IPS-15b (cell line): ENCODE data around the gene PEAK1.

ENCODE experiments used
- H3K27me3 ChIP-seq: one replicate; pipeline ENCODE4 v1.6.1; 2013; ENCODE audit warnings: low read length; ENCODE audit not compliant: control insufficient read depth, insufficient read depth
- H3K36me3 ChIP-seq: one replicate; pipeline ENCODE4 v1.6.1; 2013; ENCODE audit warnings: low read length; ENCODE audit not compliant: control insufficient read depth, insufficient read depth
- H3K4me1 ChIP-seq: one replicate; pipeline ENCODE4 v1.6.1; 2013; ENCODE audit warnings: mild to moderate bottlenecking, low read length; ENCODE audit not compliant: control insufficient read depth, insufficient read depth
- H3K4me3 ChIP-seq: one replicate; pipeline ENCODE4 v1.5.1; 2013; ENCODE audit warnings: low read depth, low read length
- H3K9ac ChIP-seq: one replicate; pipeline ENCODE4 v1.6.1; 2013; ENCODE audit warnings: low read depth, mild to moderate bottlenecking, low read length
- H3K9me3 ChIP-seq: one replicate; pipeline ENCODE4 v1.6.1; 2013; ENCODE audit warnings: mild to moderate bottlenecking, low read length; ENCODE audit not compliant: control insufficient read depth, insufficient read depth

The PEAK1 gene

DNA sequence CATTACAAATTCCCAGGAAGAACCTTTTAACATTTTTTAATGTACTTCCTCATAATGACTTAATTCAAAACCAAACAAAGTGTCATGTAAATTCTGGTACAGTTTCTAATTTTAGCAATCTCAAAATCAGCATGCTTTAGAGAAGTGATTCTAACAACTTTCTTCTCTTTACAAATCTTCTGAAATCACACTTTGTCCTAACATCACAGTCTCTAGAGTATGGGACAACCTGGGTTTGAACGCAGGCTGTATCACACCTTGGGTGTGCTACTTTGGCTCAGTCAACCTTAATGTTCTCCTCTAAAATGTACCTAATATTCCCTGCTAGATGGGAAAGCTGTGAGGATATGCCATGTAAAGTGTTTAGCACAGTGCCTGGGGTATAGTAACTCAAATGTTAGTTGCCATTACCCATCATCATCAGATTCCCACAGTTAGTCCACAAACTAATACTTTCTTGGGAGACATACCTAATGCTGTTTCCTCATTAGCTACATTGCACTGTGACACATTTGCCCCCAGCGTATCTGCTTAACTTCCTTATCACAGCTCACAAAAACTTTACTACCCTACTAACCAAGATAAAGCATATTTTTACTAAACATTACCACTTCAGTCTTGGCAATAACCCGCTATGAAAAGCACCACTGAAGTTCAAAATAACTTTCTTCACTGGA lies 352.1 kb downstream of the PEAK1 start:
- H3K4me3 ChIP-seq = no peak overlapping the region
- no peaks in the 10 kb centered on the region for H3K9me3 ChIP-seq
- H3K36me3 ChIP-seq = no peaks in the 10 kb centered on the region
- peaks cover 21% of the 10 kb centered on the region for H3K4me1 ChIP-seq
- no peak overlapping the region for H3K9ac ChIP-seq
- H3K27me3 ChIP-seq = peaks cover 6% of the 10 kb centered on the region

DNA sequence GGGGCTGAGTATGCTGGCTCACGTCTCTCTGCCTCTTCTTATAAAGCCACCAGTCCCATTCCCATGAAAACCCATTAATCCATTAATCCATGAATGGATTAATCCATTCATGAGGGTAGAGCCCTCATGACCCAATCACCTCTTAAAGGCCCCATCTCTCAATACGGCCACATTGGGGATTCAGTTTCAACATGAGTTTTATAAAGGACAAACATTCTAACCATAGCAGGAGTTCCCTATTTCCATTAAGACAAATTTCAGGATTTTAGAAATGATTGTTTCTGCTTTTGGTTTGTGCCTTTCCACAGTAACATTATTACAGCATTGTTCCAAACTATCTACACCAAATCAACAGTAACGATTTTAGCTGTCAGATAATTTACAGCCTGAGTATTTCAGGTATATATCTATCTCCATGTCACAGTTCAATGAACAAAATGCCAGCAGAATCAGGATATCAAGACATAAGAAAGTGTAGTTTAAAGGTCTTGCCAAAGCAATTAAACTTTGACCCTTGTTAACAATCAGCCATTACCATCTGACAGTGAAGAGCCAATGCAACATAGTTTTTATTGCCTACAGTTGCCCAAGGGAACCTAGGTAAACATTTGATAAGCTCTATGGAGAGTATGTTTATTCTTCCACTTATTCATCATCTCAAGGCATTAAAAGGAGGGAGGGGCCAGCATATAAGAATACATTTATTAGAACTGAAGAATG lies 352.8 kb downstream of the PEAK1 start:
- H3K4me1 ChIP-seq = peaks cover 21% of the 10 kb centered on the region
- H3K4me3 ChIP-seq = no peak overlapping the region
- no peaks in the 10 kb centered on the region for H3K9me3 ChIP-seq
- H3K9ac ChIP-seq = no peak overlapping the region
- peaks cover 4% of the 10 kb centered on the region for H3K27me3 ChIP-seq
- no peaks in the 10 kb centered on the region for H3K36me3 ChIP-seq

DNA sequence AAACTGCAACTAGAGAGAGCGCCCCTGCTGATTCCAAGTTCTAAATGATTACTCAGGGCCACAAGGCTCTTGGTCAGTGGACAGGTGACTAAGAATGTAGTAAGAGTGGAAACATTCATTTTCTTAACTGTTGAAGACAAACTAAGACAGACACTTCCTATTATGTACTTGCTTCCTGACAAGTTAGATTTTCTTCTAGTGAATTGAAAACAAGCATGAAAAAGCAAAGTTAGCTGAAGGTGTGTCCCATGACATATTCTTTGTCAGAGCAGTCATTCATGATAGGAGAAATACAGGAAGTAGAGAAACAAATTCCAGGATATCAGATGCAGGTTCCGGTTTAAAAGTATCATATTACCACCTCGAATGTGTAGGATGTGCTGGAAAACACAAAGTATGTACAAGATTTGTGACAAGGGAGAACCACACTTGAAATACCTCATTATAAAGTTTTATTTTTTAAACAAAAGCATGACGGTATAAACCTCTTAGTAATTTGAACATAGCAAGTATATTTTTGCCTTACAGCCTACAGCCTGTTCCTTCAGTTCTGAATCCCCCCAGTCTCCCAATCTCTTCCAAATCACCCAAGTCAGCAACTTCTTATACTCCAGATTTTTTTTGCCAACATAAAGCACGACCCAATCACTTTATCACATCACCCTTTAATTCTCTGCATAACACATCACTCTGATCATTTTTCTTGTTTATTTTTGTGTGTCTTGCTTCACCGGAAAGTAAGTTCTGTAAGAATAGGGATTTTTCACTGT lies 355.2 kb downstream of the PEAK1 start:
- Histone ChIP-seq H3K9ac (no peak overlapping the region), H3K9me3 (no peaks in the 10 kb centered on the region), H3K36me3 (no peaks in the 10 kb centered on the region), H3K4me1 (peaks cover 15% of the 10 kb centered on the region), H3K27me3 (peaks cover under 1% of the 10 kb centered on the region), H3K4me3 (no peak overlapping the region)

DNA sequence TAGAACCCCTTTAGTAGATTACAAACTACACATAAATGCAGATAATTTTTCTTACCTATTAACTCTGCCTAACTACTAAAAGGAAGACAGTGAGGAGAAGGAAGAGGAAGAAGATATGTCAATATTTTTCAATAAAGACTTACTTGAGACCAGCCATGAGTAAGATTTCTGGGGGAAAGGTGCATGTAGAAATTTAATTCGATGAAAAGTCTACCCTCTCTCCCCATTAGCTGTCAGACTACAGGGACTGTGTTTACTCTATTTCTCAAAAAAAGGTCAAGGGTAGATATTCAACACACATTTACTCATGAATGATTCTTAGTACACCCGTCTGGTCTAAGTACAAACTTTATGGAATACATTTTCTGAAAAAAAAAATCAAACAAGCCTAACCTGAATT lies 355.8 kb downstream of the PEAK1 start:
- Histone ChIP-seq H3K9me3 (no peaks in the 10 kb centered on the region), H3K4me1 (peaks cover 13% of the 10 kb centered on the region)

DNA sequence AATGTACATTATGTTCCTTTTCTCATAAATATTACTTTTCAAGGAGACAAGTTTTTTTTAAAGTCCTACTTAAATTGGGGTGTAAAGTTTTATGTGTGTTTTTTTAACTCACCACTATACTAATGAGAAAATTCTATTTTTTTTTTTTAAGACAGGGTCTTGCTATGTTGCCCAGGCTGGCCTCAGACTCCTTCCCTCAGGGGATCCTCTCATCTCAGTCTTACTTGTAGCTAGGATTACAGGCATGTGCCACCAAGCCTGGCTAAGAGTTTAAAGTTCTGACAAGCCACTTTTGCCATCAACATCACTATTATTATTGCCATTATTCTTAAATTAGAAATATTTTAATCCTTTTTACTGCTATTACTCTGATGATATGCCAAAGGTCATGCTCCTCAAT lies 356.7 kb downstream of the PEAK1 start:
- Histone ChIP-seq H3K4me1 (peaks cover 13% of the 10 kb centered on the region), H3K27me3 (no peaks in the 10 kb centered on the region), H3K4me3 (no peak overlapping the region), H3K36me3 (no peaks in the 10 kb centered on the region), H3K9ac (no peak overlapping the region), H3K9me3 (no peaks in the 10 kb centered on the region)

More for the DNA sequence above, 355.8 kb downstream of the PEAK1 start:
- H3K36me3 ChIP-seq = no peaks in the 10 kb centered on the region
- no peak overlapping the region for H3K4me3 ChIP-seq
- H3K9ac ChIP-seq = no peak overlapping the region
- no peaks in the 10 kb centered on the region for H3K27me3 ChIP-seq

DNA sequence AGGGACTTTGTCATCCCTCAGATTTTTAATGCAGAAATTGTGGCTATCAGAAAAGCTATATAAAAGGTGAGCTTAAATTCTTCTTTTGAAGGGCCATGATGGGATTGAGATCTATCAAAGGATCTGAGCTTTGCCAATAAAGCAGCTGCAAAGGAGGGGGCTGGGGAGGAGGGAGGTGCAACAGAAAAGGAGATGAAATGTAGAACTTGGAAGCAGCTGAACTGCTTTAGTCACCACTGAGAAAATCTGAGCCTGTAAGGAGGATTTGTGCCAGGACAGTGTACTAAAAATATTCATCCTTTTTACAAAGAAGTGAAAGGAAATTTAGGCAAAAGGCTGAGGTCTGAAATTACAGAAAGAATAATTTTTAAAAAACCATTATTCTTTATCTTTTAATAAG lies 359.4 kb downstream of the PEAK1 start:
- H3K27me3 ChIP-seq = no peaks in the 10 kb centered on the region
- H3K9me3 ChIP-seq = no peaks in the 10 kb centered on the region
- no peak overlapping the region for H3K4me3 ChIP-seq
- H3K9ac ChIP-seq = no peak overlapping the region
- peaks cover 20% of the 10 kb centered on the region for H3K4me1 ChIP-seq
- no peaks in the 10 kb centered on the region for H3K36me3 ChIP-seq

DNA sequence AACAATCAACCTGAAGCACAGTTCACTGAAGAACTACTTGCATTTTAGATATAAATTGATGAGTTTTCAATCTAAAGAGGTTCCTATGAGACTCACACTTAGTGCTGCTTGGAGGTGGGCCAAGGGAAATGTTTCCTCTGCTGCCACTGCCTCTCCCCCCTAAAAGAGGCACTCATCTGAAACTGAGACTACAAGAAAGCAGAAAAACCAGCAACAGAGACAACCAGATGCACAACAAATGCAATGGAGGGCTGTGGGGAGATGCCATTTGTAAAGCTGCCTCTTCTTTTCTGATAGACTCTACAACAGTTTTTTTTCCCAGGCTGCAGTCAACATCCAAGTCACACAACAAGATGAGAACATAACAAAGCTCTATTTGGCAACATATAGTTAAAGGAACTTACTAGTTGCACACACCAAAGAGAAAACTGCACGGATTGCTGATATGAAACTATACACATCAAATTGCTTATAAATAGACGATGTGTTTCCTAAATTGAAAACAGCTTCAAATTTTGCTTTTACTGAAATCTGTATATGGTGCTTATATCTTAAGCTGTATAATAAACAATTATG lies 360.0 kb downstream of the PEAK1 start:
- no peak overlapping the region for H3K9ac ChIP-seq

DNA sequence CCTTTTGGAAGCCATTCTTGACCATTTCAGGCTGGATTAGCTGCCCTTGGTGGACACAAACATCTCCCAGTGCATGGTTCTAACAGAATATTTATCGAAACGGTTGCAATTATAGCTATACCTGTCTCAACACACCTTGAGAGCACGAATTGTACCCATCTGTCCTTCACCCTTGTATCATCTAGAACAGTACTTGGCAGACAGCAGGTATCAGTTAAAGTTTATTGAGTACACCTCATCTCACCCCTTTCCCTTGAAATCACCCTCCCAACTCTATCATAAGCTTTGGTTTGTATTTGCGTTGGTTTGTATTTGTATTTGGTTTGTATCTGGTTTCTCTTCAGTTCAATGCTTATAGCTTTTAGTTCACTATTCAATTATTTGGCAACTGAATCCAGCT lies 361.4 kb downstream of the PEAK1 start:
- Histone ChIP-seq H3K9ac (no peak overlapping the region), H3K4me1 (peaks cover 8% of the 10 kb centered on the region), H3K27me3 (no peaks in the 10 kb centered on the region)

More for the DNA sequence above, 360.0 kb downstream of the PEAK1 start:
- H3K36me3 ChIP-seq = no peaks in the 10 kb centered on the region
- no peak overlapping the region for H3K4me3 ChIP-seq
- peaks cover 20% of the 10 kb centered on the region for H3K4me1 ChIP-seq
- H3K27me3 ChIP-seq = no peaks in the 10 kb centered on the region
- H3K9me3 ChIP-seq = no peaks in the 10 kb centered on the region

DNA sequence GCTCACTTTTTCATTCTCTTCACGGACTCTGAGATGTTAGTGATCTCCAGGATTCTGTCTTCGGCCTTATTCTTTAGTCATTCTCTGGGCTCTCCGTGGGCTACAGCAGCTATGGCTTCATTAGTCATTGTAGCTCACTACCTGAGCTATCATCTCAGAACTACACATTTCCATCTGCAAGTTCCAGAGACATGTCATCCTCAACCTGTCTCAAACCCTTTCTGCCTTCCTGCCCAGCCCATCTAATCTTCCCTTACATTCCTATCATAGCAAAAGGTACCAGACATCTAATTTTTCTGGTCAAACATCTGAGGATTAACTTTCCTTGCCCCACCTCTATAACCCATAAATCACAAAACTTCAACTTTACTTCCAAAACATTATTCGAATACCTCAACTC lies 362.2 kb downstream of the PEAK1 start:
- H3K4me1 ChIP-seq = peaks cover 10% of the 10 kb centered on the region
- H3K9me3 ChIP-seq = no peaks in the 10 kb centered on the region
- H3K4me3 ChIP-seq = no peak overlapping the region
- H3K27me3 ChIP-seq = no peaks in the 10 kb centered on the region
- H3K9ac ChIP-seq = no peak overlapping the region
- no peaks in the 10 kb centered on the region for H3K36me3 ChIP-seq

More for the DNA sequence above, 361.4 kb downstream of the PEAK1 start:
- no peaks in the 10 kb centered on the region for H3K9me3 ChIP-seq
- no peaks in the 10 kb centered on the region for H3K36me3 ChIP-seq
- H3K4me3 ChIP-seq = no peak overlapping the region

DNA sequence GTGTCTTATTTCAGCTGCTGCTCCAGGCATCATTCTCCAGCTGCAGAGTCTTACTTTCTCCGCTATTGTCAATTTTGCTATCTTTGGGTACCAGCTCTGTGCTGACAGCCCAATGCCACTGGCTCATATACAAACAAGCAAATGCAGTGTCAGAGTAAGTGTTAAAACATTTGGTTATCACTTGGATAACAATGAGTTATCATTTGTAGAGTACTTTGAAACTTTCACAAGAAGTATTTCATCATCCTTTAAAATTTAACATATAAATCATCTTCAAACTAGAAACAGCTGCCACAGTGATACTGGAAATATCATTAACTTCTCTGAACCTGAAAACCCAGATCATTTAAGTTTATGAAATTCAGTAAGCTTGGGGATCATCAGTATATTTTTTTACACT lies 362.8 kb downstream of the PEAK1 start:
- H3K9ac ChIP-seq = no peak overlapping the region
- H3K4me3 ChIP-seq = no peak overlapping the region
- H3K4me1 ChIP-seq = peaks cover 10% of the 10 kb centered on the region
- H3K9me3 ChIP-seq = no peaks in the 10 kb centered on the region
- H3K27me3 ChIP-seq = no peaks in the 10 kb centered on the region
- no peaks in the 10 kb centered on the region for H3K36me3 ChIP-seq

DNA sequence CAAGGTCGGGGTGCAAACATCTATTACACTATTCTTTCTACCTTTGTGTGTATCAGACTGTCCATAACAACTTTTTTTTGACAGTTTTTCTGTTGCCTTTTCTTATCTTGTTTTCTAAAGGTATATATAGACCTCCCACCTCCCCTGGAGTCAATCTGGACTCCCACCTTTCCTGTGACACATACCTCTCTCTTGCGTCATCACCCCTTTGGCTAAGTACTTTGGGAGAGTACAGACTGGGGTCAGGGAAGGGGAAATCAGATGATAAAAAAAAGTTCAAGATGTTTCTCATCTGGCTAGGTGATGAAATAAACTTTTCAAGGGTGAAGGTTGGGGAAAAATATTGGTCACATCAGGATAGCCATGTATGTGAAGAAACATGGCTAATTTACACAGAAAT lies 366.2 kb downstream of the PEAK1 start:
- no peaks in the 10 kb centered on the region for H3K9me3 ChIP-seq
- no peaks in the 10 kb centered on the region for H3K27me3 ChIP-seq
- peaks cover 10% of the 10 kb centered on the region for H3K4me1 ChIP-seq
- no peaks in the 10 kb centered on the region for H3K36me3 ChIP-seq
- H3K9ac ChIP-seq = no peak overlapping the region
- no peak overlapping the region for H3K4me3 ChIP-seq
